IPS-15b (cell line): ENCODE measurements around the gene ADAM10.

Experiments
- H3K27me3 ChIP-seq: one replicate; pipeline ENCODE4 v1.6.1; 2013; ENCODE audit warnings: low read length; ENCODE audit not compliant: control insufficient read depth, insufficient read depth
- H3K36me3 ChIP-seq: one replicate; pipeline ENCODE4 v1.6.1; 2013; ENCODE audit warnings: low read length; ENCODE audit not compliant: control insufficient read depth, insufficient read depth
- H3K4me1 ChIP-seq: one replicate; pipeline ENCODE4 v1.6.1; 2013; ENCODE audit warnings: mild to moderate bottlenecking, low read length; ENCODE audit not compliant: control insufficient read depth, insufficient read depth
- H3K4me3 ChIP-seq: one replicate; pipeline ENCODE4 v1.5.1; 2013; ENCODE audit warnings: low read depth, low read length
- H3K9ac ChIP-seq: one replicate; pipeline ENCODE4 v1.6.1; 2013; ENCODE audit warnings: low read depth, mild to moderate bottlenecking, low read length
- H3K9me3 ChIP-seq: one replicate; pipeline ENCODE4 v1.6.1; 2013; ENCODE audit warnings: mild to moderate bottlenecking, low read length; ENCODE audit not compliant: control insufficient read depth, insufficient read depth

Gene ADAM10

DNA sequence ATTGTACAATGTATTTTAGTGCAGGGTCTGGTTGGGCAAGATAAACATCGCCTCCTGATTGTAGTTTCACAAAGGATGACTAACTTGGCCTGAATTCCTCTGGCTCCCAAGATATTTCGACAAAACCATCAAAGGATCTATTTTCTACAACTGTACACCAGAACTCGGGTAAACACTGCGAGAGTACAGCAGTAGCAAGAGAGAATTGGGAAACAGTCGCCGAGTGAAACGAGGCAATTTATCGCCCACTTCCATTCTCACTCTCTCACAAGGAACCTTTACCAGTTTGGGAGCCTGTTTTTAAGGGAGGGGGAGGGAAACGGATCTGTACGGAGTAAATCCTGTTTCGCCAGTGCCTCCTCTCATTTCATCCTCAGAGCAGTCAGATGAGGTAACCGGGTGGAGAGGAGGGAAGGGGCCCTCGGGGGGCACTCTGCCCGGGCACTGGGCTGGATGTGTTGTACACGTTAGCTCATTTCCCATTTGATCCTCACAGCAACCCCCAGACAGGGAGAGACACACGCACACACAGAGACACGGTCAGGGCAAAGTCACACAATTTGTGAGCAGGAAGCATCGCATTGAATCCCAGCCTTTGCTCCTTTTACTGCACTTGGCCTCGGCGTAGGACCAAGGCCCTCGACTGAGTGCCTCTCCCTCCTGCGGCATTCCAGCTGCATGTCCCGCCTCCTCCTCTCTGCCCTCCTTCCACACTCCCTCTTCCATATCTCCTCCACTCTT is 197.6 kb downstream of the ADAM10 start:
- no peaks in the 10 kb centered on the region for H3K36me3 ChIP-seq
- H3K4me1 ChIP-seq: peaks cover 4% of the 10 kb centered on the region
- no peak overlapping the region for H3K9ac ChIP-seq
- no peak overlapping the region for H3K4me3 ChIP-seq
- no peaks in the 10 kb centered on the region for H3K9me3 ChIP-seq
- peaks cover 4% of the 10 kb centered on the region for H3K27me3 ChIP-seq

DNA sequence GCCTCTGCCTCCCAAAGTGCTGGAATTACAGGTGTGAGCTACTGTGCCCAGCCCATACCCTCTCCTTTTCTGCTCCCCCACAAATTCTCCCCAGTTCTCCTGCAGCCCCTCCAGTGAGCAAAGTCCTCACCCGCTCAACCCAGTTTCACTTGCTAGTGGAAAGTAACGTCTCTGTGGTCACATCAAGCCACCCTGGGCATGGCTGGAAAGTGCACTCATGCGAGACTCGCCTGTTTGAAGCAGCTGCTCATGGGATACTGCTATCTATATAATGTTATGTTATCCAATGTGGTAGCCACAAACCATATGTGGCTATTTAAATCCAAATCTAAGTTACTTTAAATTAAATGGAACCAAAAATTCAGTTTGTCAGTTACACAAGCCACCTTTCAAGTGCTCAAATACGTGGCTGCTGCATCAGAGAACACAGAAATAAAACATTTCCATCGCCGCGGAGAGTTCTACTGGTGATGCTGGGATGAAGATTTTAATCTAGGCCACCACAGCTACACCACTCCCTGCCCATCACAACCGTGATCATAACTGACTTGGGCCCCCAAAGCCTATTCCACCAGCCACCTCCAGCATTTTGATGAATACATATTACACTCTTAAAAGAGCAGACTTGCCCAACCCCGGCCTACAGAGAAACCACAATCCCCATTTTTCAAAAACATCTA is 198.3 kb downstream of the ADAM10 start:
- Histone ChIP-seq H3K9me3 (no peaks in the 10 kb centered on the region), H3K4me1 (peaks cover 4% of the 10 kb centered on the region), H3K4me3 (no peak overlapping the region)

DNA sequence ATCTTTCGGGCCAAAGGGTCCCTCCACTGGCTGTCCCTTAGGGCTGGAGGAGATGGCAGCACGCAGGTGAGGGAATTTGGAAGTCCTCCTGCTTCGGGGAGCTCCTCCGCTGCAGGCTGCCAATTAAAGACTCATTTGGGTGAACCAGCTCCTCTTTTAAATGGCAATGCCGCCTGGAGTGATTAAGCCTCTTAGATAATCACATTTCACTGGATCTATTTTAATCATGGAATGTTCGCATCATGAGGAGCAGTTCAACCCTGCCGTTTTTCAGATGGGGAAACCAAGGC is 199.8 kb downstream of the ADAM10 start:
- Histone ChIP-seq H3K27me3 (peaks cover 4% of the 10 kb centered on the region), H3K4me3 (no peak overlapping the region), H3K4me1 (peaks cover 4% of the 10 kb centered on the region), H3K36me3 (no peaks in the 10 kb centered on the region), H3K9me3 (no peaks in the 10 kb centered on the region), H3K9ac (no peak overlapping the region)

More for the DNA sequence above, 198.3 kb downstream of the ADAM10 start:
- no peaks in the 10 kb centered on the region for H3K36me3 ChIP-seq
- no peak overlapping the region for H3K9ac ChIP-seq
- H3K27me3 ChIP-seq: peaks cover 4% of the 10 kb centered on the region

DNA sequence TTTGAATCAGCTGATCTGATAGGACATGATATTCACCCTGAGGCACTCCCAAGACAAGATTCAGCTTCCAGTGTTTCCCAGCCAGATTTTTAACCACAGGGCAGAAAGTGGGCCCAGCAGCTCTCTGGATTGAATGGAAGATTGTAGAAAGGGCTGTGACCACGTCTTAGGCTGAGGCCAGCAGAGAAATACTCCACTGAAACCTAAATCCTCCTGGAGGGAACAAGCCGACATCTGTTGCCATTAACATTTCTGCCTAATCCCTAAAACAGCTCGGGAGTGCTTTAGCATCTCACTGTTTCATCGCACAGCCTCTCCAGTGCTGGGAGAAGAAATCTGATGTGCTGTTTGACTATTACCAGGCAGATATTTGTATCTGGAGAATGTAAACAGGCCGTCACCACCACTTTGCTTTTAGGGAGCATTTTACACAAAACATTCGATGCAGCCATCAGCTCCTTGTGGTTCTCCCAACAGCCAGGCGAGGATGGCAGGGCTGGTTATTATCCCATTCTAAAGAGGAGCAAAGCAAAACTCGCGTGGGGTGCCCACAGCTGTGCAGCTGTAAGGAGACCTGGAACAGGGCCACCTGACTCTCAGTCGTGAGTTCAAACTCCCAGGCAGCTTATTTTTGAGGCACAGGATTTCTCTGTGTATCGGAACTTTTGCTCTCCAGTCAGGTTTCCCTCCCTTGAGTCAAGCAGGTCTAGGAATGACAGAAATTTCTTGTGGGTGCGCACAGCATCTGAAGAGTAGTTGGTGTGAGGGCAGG is 200.3 kb downstream of the ADAM10 start:
- Histone ChIP-seq H3K9me3 (no peaks in the 10 kb centered on the region), H3K9ac (no peak overlapping the region), H3K27me3 (peaks cover 4% of the 10 kb centered on the region), H3K36me3 (no peaks in the 10 kb centered on the region), H3K4me3 (no peak overlapping the region), H3K4me1 (peaks cover 4% of the 10 kb centered on the region)

DNA sequence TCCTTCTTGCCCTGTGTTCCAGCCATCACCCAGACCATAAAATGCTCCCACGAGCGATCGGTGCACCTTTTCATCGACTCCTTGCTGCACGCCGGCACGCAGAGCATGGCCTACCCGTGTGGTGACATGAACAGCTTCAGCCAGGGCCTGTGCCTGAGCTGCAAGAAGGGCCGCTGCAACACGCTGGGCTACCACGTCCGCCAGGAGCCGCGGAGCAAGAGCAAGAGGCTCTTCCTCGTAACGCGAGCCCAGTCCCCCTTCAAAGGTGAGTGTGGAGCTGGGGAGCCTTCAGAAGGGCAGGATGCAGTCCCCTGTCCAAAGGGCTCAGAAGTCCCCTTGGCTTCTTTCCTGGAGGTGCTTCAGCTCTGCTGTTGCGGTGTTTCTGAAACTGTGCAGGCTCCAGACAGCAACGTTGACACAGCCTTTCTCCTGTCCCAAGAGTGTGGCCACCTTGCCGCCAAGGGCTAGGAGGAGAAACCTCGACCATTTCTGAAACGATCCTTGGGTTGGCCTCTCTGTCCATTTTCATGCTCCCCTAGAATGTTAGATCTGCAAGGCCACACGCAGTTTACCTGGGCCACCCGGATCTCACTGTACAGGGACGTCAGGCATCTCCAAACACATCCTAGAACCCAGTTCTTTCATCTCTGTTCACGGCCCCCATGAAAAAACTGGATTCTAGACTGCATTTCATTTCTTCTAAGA is 201.0 kb downstream of the ADAM10 start:
- Histone ChIP-seq H3K4me3 (no peak overlapping the region), H3K36me3 (no peaks in the 10 kb centered on the region), H3K9ac (no peak overlapping the region), H3K27me3 (peaks cover 4% of the 10 kb centered on the region), H3K4me1 (peaks cover 4% of the 10 kb centered on the region), H3K9me3 (no peaks in the 10 kb centered on the region)

DNA sequence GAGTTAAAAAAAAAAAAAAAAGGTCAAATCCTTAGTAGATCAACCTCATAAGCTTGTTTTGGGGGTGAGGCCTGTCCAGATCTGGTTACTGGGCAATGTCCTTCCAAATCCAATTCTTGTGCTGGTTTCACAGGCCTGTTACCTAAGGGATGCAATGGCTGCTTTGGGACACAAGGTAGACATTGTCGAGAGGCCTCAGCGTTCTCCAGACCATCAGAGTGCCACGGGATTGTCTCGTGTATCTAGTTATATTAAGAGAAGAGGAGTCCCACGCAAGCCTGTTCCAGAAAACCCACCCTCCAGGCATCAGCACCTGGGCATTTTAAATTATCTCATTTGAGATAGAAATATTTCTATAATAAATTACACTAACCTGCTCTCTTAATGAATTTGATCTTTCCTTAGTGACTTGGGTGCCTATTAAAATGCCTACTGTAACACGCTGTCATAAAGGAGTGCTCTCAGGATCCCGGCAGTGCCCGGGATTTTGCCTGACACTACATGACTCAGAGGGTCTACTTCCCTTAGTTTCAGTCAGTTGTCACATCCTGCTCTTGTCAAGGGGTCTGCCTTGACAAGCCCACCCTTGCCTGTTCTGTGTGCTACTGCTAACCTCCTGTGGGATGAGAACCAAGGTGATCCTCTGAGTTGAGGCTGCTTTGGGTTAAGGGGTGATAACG is 201.7 kb downstream of the ADAM10 start:
- no peak overlapping the region for H3K9ac ChIP-seq
- no peaks in the 10 kb centered on the region for H3K9me3 ChIP-seq
- no peaks in the 10 kb centered on the region for H3K36me3 ChIP-seq
- no peak overlapping the region for H3K4me3 ChIP-seq
- peaks cover 3% of the 10 kb centered on the region for H3K27me3 ChIP-seq
- H3K4me1 ChIP-seq: peaks cover 4% of the 10 kb centered on the region

DNA sequence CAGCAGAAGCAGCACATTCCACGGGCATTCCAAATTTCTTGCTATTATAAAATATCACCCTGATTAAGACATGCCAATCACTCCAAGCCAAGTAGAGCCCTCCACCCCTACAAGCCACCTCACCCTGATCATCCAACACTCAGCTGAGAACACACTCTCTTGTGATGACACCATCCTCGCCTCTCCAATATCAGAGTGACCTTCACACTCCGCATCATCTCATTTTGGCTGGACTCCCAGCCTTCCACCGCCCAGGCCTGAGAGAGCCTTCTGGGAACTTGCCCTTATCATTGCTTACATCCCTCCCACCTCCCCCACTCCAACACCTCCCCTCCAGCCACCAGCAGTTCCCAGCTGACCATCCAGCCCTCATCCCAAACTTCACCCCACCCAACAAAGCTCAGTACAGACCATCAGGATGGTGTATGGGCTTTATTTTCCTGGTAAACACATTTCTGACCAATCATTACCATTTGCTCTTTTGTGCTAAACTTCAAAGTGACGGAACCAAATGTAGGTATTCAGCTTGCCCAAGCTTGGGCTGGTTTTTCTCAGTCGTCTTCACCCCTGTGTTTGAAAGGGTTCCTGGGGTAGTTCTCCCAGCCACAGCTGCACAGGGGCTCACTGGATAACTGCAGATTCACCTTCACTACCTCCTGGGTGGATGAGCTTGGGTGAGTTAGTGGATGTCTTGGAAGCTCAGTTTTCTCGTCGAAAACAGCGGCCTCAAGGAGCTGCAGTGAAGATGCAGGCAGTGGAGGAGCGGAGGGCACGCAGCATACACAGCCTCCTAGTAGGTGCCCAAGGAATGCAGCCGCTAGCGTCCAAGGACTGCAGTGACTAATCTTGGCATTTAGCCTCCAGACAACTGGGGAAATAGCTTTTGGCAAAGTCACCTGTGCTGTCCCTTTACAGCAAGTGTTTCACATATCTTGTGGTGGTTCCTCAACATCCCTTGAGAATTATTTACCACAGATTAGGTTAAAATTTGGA is 202.6 kb downstream of the ADAM10 start:
- Histone ChIP-seq H3K9ac (no peak overlapping the region), H3K4me1 (peaks cover under 1% of the 10 kb centered on the region), H3K9me3 (no peaks in the 10 kb centered on the region), H3K27me3 (no peaks in the 10 kb centered on the region), H3K36me3 (no peaks in the 10 kb centered on the region), H3K4me3 (no peak overlapping the region)

DNA sequence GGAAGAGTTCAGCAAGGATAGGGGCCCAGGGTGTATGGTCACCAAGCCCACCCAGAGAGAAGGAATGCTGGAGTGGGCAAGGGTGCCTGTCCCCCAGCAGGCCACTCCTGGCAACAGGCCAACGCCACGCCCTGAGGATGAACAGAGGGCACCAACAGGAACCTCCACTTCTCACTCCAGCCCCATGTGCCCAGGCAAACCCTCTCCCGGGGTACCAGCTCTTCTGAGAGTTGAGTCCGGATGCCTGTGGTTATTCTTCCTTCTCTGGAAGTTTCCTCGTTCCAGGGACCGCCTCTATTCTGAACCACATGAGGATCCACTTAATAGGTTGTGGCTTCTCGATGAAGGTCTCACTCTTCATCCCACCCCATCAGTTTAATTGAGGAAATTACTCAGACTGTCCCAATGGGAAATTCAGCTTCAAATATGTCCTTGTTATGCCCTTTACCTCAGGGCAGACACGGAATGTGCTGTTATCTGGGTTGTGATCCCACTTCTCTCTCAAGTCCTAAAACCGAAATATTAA is 203.4 kb downstream of the ADAM10 start:
- Histone ChIP-seq H3K4me3 (no peak overlapping the region), H3K9ac (no peak overlapping the region), H3K27me3 (no peaks in the 10 kb centered on the region), H3K4me1 (no peaks in the 10 kb centered on the region), H3K36me3 (no peaks in the 10 kb centered on the region), H3K9me3 (no peaks in the 10 kb centered on the region)

DNA sequence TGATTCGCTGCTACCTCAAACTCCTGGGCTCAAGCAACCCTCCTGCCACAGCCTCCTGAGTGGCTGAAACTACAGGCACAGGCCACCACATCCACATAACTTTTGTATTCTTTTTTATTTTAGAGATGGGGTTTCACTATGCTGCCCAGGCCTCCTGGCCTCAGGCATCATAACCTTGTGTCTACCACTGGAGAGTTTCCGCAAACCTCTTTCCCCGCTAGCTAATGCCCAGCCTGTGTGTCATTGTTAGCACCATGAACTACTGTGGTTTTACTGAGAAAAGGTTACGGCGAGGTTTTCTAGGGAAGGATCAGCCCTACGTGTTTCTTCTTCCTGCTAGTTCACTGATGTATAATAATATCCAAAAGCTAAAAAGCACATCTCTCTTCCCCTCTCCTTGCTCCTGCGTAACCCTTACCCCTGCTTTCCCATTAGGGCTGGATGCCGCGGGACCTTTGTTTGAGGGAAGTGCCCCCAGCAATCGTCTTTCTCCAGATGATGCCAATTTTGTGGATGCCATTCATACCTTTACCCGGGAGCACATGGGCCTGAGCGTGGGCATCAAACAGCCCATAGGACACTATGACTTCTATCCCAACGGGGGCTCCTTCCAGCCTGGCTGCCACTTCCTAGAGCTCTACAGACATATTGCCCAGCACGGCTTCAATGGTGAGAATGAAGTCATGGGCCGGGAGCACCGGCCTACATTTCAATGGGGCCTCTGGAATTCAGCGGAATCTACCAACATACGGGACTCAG is 204.0 kb downstream of the ADAM10 start:
- H3K9me3 ChIP-seq: no peaks in the 10 kb centered on the region
- no peak overlapping the region for H3K4me3 ChIP-seq
- H3K9ac ChIP-seq: no peak overlapping the region
- H3K27me3 ChIP-seq: no peaks in the 10 kb centered on the region
- H3K4me1 ChIP-seq: no peaks in the 10 kb centered on the region
- H3K36me3 ChIP-seq: no peaks in the 10 kb centered on the region

DNA sequence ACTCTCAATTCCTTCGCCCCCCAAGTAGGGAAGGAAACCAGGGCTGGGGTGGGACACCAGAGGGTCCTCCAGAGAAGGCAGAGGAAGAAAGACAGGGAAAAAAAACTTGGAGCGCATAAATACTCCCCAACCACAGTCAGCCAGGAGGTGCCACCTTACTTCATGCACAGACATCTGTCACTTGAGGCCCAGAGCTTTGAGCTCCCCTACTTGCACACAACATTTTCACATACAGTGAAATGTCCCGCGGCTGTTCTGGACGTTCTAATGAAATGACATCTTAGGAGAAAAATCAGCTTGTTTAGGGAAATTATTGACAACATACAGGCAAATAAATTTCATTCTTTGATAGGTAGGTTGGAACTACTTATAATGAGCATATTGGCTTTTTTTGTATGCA is 204.8 kb downstream of the ADAM10 start:
- Histone ChIP-seq H3K9ac (no peak overlapping the region), H3K36me3 (no peaks in the 10 kb centered on the region), H3K4me3 (no peak overlapping the region), H3K27me3 (no peaks in the 10 kb centered on the region), H3K4me1 (no peaks in the 10 kb centered on the region), H3K9me3 (no peaks in the 10 kb centered on the region)
